GM12873 (cell line): Measurements from ENCODE around the gene SHC3.

Source experiments
- CTCF ChIP-seq: IDR thresholded peaks from 2 replicates; pipeline ENCODE4 v1.5.1; 2012; ENCODE audit warnings: low read depth, mild to moderate bottlenecking, moderate library complexity, low read length, control low read depth; ENCODE audit not compliant: insufficient read depth; ENCODE audit errors: missing control alignments

The SHC3 gene

GRCh38 chr9:89177944-89178829, at the start of gene SHC3:
Gene SHC3 (minus strand): TSS chr9:89178818. CDS start chr9:89178460, 358 bp downstream.
- no peak for TF ChIP-seq CTCF

- TF ChIP-seq CTCF = no peak
These were observed 47.4 kb upstream of the SHC3 start for GRCh38 chr9:89225991-89226471.

- TF ChIP-seq CTCF = no peak
These were observed 47.0 kb upstream of the SHC3 start for GRCh38 chr9:89225587-89225986.

GRCh38 chr9:89225036-89225435, 46.4 kb upstream of the SHC3 start:
- no peak for TF ChIP-seq CTCF

GRCh38 chr9:89224633-89225032, 46.0 kb upstream of the SHC3 start:
- TF ChIP-seq CTCF = no peak

GRCh38 chr9:89223396-89223977, 44.9 kb upstream of the SHC3 start:
- no peak for TF ChIP-seq CTCF

GRCh38 chr9:89219637-89220036, 41.0 kb upstream of the SHC3 start:
- no peak for TF ChIP-seq CTCF
